Measurements from ENCODE around the gene MLH3. TPM values are rescaled to one million over a fixed set of nuclear protein-coding genes. Genes with fewer than 3 reads are reported as not detected.

The MLH3 gene
- polyA plus RNA-seq, 1 donor from 2014 or later = 17.3 TPM

- H3K9me3 ChIP-seq (ENCODE audit: low read length) = no peaks in the 10 kb centered on the region
- no peaks in the 10 kb centered on the region for H4K20me1 ChIP-seq (ENCODE audit: insufficient read depth)
- H3K79me2 ChIP-seq (replicated peaks; ENCODE audit: insufficient read depth, low read length) = no peaks in the 10 kb centered on the region
- TF ChIP-seq MXI1 (conservative IDR thresholded peaks at IDR 0.05; ENCODE audit: poor library complexity, severe bottlenecking) (no peak), POLR2AphosphoS5 (IDR thresholded peaks at IDR 0.05) (no peak), REST (IDR thresholded peaks at IDR 0.05; ENCODE audit: borderline replicate concordance) (no peak), RAD21 (conservative IDR thresholded peaks at IDR 0.05) (no peak), SMC3 (conservative IDR thresholded peaks at IDR 0.05; ENCODE audit: poor library complexity) (no peak), EZH2 (IDR thresholded peaks at IDR 0.05; ENCODE audit: borderline replicate concordance, insufficient read depth, low read length, poor library complexity, severe bottlenecking) (no peak), CTCF (IDR thresholded peaks at IDR 0.05; ENCODE audit: poor library complexity, severe bottlenecking) (no peak), TAF1 (IDR thresholded peaks at IDR 0.05; ENCODE audit: low read depth) (no peak)
- no peak overlapping the region for H3K9ac ChIP-seq (ENCODE audit: low read length)
- no peaks in the 10 kb centered on the region for H3K9me2 ChIP-seq (ENCODE audit: insufficient read depth, low read length)
- no peaks in the 10 kb centered on the region for H3K27me3 ChIP-seq (ENCODE audit: insufficient read depth, low read depth, low read length)
- H3K27ac ChIP-seq (ENCODE audit: low read length) = no peak overlapping the region
- H3K4me3 ChIP-seq (ENCODE audit: low read length) = no peak overlapping the region
- H2AFZ ChIP-seq (ENCODE audit: low read depth, low read length) = no peak overlapping the region
- H3K36me3 ChIP-seq (ENCODE audit: insufficient read depth, low read length) = no peaks in the 10 kb centered on the region
- no peak overlapping the region for H3K4me2 ChIP-seq (ENCODE audit: low read length)
- H3F3A ChIP-seq (ENCODE audit: insufficient read depth, low read length, poor library complexity, severe bottlenecking) = no peaks in the 10 kb centered on the region
Measured at GRCh38 chr14:74964787-74965485, 86.3 kb downstream of the MLH3 start.

Small RNA genes within 50 kb of the gene (small RNA-seq; reads per million reads assigned to genes)
- gene RNU6-689P = 0 reads per million in 3 experiments

Other genes starting within 250 kb of the MLH3 start
- not detected in 2 replicates for gene PROX2, start 175.3 kb downstream of the MLH3 start, polyA plus RNA-seq
- 56.5 and 59.7 TPM in 2 replicates for gene DLST, start 169.6 kb downstream of the MLH3 start, polyA plus RNA-seq
- 147 and 187 TPM in 2 replicates for gene RPS6KL1, start 128.2 kb downstream of the MLH3 start, polyA plus RNA-seq
- gene PGF, start 95.9 kb downstream of the MLH3 start, polyA plus RNA-seq = 0.28 TPM in 1 of 2 replicates, not detected in the other
- gene EIF2B2, start 48.5 kb downstream of the MLH3 start, polyA plus RNA-seq = 43.1 and 59.0 TPM in 2 replicates
- 143 and 149 TPM in 2 replicates for gene ACYP1, start 12.6 kb upstream of the MLH3 start, polyA plus RNA-seq
- gene ZC2HC1C, start 18.2 kb upstream of the MLH3 start, polyA plus RNA-seq = 3.9 and 4.5 TPM in 2 replicates
- gene NEK9, start 75.6 kb upstream of the MLH3 start, polyA plus RNA-seq = 9.4 and 22.9 TPM in 2 replicates
- gene TMED10, start 125.1 kb upstream of the MLH3 start, polyA plus RNA-seq = 121 and 146 TPM in 2 replicates
- gene FOS, start 227.4 kb upstream of the MLH3 start, polyA plus RNA-seq = 266 and 296 TPM in 2 replicates

Measured in neural cell (in vitro differentiated cells).